GM12878 (cell line): ENCODE results near the gene CA9.

Experiments used
- E4F1 ChIP-seq: fragments of 450-650 bp; IDR thresholded peaks from 2 replicates; pipeline ENCODE4 v1.6.1; 2018; ENCODE audit warnings: borderline replicate concordance, mild to moderate bottlenecking; ENCODE audit not compliant: partially characterized antibody
- EP300 ChIP-seq, 2 experiments: fragments of 150-350 bp in 1 of 2; IDR thresholded peaks; 2 replicates each; pipeline ENCODE4 v1.6.1; 2011 to 2012; ENCODE audit warnings: low read depth in 2 of 2, low read length in 2 of 2, borderline replicate concordance in 1 of 2, improper control_type of control experiment in 1 of 2, inconsistent platforms in 1 of 2; ENCODE audit not compliant: control insufficient read depth in 1 of 2
- RBBP5 ChIP-seq: fragments of 200-600 bp; sonication (generic); conservative IDR thresholded peaks from 2 replicates; pipeline ENCODE4 v1.6.1; 2016
- ZSCAN29 ChIP-seq: fragments of 450-650 bp; IDR thresholded peaks from 2 replicates; pipeline ENCODE4 v1.6.1; 2017; ENCODE audit warnings: mild to moderate bottlenecking, moderate library complexity

GRCh38 chr9:35662437-35662836 is 11.3 kb upstream of the CA9 start:
- TF ChIP-seq EP300 (IDR thresholded peaks at IDR 0.05; ENCODE audit: borderline replicate concordance in 1 of 2, control insufficient read depth in 1 of 2, low read depth in 2 of 2, low read length in 2 of 2) (no peak), E4F1 (no peak), RBBP5 (no peak), ZSCAN29 (no peak)
